Measurements from ENCODE around the gene ZDHHC11.

DNA sequence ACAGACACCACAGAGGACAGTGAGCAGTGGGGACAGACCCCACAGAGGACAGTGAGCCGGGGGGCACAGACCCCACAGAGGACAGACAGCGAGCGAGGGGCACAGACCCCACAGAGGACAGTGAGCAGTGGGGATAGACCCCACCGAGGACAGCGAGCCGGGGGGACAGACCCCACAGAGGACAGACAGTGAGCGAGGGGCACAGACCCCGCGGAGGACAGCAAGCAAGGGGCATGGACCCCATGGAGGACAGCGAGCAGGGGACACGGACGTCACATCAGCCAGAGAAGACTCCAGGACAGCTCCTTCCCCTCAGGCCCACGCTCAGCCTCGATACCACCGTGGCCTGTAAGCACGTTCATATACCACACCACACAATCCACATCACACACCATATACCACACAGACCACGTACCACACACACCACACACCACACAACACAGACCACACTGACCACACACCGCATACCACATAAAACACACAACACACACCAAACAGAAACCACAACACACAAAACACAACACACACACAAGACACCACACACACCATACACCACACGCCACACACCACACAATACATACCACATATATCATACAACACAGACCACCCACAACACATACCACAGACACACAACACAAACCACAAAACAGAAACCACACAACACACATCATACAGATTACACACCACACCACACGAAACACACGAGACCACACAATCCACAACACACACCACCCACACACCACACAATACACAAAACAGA is 5.2 kb upstream of the ZDHHC11 start:
- TF ChIP-seq, protein P1, sequence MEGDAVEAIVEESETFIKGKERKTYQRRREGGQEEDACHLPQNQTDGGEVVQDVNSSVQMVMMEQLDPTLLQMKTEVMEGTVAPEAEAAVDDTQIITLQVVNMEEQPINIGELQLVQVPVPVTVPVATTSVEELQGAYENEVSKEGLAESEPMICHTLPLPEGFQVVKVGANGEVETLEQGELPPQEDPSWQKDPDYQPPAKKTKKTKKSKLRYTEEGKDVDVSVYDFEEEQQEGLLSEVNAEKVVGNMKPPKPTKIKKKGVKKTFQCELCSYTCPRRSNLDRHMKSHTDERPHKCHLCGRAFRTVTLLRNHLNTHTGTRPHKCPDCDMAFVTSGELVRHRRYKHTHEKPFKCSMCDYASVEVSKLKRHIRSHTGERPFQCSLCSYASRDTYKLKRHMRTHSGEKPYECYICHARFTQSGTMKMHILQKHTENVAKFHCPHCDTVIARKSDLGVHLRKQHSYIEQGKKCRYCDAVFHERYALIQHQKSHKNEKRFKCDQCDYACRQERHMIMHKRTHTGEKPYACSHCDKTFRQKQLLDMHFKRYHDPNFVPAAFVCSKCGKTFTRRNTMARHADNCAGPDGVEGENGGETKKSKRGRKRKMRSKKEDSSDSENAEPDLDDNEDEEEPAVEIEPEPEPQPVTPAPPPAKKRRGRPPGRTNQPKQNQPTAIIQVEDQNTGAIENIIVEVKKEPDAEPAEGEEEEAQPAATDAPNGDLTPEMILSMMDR (conservative IDR thresholded peaks at IDR 0.05 in 1 of 2, IDR thresholded peaks at IDR 0.05 in 1 of 2; ENCODE audit: extremely low read depth in 1 of 2, insufficient read depth in 1 of 2, low read depth in 1 of 2, low read length in 2 of 2) = no peak
- no peak for TF ChIP-seq EZH2 (IDR thresholded peaks at IDR 0.05; ENCODE audit: borderline replicate concordance, low read length)
